Activated T-cell treated with anti-CD3 and anti-CD28 coated beads for 24 hours (primary cell): ENCODE measurements around the gene F2RL3.
"Not testable (repeated sequence)": the region's sequence is repeated elsewhere in the genome, so short reads cannot be mapped to it uniquely, and the experiment has no call there.

Source experiments
- DNase-seq: peaks from one replicate; pipeline ENCODE4 v3.0.0-alpha.2; 2020; ENCODE audit warnings: low read depth

Gene F2RL3

GRCh38 chr19:16874978-16875299 lies 13.9 kb upstream of the F2RL3 start:
- DNase-seq: not testable (repeated sequence)

GRCh38 chr19:16875584-16876555 lies 12.9 kb upstream of the F2RL3 start:
- DNase-seq: no peak

DNA sequence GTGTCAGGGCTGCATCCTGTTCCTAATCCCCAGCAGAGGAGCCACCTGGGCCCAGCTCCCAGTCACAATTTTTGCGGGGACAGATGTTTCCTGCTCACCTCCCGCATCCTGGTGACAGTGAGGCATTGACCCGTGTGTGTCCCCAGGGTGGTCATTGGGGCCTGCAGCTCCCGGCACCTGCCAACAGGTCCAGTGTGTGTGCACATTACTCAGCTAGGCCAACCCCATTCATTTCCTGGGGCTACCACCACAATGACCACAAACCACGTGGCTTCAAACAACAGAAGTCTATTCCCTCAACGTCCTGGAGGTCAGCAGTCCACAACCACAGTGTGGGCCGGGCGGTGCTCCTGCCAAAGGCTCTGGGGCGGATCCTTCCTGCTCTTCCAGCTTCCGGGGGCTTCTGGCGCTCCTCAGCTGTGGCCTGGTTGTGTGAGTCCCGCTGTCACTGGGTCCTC lies 11.9 kb upstream of the F2RL3 start:
- no peak for DNase-seq

GRCh38 chr19:16877581-16877980 lies 11.2 kb upstream of the F2RL3 start:
- no peak for DNase-seq

DNA sequence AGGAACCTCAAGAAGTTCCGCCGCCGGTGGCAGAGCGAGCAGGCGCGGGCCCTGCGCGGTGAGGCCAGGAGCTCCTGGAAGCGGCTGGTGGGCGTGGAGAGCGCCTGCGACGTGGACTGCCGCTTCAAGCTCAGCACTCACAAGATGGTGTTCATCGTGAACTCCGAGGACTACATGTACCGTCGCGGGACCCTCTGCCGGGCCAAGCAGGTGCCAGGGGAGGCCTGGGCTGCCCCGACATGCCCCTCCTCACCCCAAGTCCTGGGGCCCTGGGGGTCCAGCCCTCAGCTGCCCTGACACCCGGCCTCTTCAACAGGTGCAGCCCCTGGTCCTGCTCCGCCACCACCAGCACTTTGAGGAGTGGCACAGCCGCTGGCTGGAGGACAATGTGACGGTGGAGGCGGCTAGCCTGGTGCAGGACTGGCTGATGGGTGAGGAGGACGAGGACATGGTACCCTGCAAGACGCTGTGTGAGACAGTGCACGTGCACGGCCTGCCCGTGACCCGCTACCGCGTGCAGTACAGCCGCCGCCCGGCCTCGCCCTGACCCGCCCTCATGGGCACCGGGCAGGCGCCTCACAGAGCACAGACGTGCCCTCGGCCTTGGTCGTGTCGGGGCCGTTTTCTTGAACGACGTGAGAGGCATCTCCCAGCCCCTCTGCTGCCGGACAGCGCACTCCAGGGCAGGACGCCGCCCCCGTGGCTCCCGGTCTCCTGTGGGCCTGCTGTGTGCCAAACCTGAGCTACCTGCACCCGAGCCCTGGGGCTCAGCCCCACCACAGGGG lies 10.4 kb upstream of the F2RL3 start:
- no peak for DNase-seq

GRCh38 chr19:16880884-16881554 lies 7.8 kb upstream of the F2RL3 start:
- no peak for DNase-seq

GRCh38 chr19:16882146-16882545 lies 6.7 kb upstream of the F2RL3 start:
- no peak for DNase-seq

GRCh38 chr19:16883522-16883921 lies 5.3 kb upstream of the F2RL3 start:
- no peak for DNase-seq

GRCh38 chr19:16885166-16885565 lies 3.6 kb upstream of the F2RL3 start:
- no peak for DNase-seq

DNA sequence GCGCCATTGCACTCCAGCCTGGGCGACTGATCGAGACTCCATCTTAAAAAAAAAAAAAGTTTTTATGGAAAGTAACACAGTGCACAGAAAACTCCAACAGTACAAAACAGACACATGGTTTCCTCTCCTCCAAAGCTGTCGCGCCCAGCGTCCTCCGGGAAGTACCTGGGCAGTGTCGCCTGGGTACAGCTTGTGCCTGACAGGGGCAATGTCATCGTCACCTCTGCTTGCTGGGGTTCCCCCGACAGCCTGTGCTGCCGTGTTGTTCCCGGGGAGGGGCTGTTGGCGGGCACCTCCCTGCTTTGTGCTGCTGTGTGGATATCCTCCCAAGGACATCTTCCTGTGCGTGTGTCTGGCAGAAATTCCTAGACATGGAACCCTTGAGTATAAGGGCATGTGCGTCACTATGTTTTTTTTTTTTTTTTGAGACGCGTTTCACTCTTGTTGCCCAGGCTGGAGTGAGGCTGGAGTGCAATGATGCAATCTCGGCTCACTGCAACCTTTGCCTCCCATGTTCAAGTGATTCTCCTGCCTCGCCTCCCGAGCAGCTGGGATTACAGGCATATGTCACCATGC lies 2.4 kb upstream of the F2RL3 start:
- no peak for DNase-seq

DNA sequence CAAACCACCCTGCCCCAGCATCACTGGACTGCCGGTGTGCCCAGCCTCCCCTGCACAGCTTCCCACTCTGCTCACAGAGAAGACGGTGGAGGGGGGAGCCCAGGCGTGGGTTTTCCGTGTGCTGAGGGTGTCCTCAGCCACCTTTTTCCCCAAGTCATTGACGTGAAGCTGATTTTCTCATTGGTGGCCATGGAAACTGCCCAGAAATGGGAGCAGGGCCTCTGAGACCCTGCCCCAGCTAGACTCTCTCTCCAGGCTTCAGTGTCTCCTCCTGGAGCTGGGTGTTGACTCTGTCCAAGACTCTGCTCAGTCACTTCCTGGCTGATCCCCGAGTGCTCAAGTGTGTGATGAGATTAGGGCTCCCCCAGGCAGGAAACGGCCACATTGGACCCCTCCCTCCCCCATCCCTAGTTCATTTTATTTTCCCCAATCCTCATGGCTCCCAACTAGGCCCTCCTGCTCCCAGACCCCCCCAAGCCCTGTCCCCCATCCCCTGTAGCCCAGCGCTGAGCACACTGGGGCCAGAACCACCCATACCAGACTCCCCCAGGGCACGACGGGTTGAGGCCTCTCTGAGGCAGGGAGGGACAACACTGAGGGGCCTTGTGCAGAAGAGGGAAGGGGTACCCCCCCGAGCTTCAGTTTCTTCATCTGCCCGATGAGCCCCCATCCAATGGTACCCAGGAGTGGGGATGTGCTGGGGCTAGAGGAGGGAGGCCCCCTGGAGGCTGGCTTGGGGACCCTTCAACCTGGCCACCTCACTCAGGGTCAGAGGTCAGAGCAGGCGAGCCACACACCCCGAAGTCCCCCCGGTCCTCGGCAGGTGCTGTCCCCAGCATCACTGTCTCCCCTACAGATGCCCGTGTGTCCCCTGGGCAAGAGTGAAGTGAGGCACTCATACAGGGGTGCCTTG lies 1.2 kb upstream of the F2RL3 start:
- DNase-seq: no peak

GRCh38 chr19:16889366-16889882 lies 625 bp downstream of the F2RL3 start:
- DNase-seq: no peak

GRCh38 chr19:16889883-16890460 lies 1.2 kb downstream of the F2RL3 start:
- DNase-seq: no peak

- no peak for DNase-seq
Observed at GRCh38 chr19:16890461-16891184, 1.8 kb downstream of the F2RL3 start.

- DNase-seq: no peak
Observed at GRCh38 chr19:16891696-16892382, 3.0 kb downstream of the F2RL3 start.

DNA sequence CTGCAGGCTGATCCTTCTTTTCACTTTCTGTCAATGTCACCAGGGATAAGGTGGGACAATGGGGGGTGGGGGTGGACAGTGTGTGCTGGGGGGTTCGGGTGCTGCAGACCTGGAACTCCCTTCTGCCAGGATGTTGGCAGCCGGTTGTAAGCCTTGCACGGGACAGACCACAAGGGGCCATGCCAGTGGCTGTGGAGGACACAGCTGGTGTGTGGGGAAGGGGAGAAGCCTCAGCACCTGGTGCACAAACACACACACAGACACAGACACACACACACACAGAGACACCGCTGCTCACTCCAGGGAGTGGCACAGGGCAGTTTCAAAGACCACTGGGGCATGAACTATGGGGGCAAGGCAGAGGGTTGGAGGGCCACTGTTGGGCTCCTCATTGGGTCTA lies 3.6 kb downstream of the F2RL3 start:
- DNase-seq: no peak

DNA sequence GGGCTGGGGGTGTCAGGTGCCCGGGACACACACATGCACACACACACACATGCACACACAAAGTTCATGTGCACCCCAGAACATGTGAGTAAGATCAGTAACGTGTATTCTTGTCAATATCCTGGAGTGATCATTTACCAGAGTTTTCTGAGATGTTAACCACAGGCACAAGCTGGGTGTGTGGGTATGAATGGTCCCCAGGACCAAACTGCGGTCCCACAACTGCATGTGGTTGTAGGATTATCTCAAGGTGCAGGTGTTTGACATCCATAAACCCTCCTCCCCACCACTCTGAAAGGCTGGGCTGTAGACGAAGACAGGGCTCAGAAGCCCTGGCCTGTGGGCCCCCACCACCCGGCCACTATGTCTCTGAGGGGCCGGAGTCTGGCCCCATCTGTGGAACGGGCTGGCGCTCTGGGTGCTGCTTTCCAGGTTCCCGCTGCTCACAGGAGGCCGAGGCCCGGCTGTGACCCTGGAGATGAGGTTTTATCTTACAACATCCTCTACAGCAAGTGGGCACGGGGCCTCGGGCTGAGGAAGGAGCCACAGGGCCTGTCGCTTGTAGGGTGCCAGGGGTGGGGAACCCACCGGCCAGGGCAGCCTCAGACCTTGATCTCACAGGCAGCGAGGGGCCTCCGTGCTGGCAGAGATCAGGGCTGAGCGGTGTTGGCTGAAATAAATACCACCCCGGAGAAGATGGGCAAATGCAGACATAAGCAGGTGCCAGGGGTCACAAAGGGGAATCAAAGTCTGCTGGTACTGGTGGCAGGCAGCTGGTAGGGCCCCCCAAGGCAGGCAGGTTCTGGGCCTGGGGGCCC lies 4.3 kb downstream of the F2RL3 start:
- no peak for DNase-seq

DNA sequence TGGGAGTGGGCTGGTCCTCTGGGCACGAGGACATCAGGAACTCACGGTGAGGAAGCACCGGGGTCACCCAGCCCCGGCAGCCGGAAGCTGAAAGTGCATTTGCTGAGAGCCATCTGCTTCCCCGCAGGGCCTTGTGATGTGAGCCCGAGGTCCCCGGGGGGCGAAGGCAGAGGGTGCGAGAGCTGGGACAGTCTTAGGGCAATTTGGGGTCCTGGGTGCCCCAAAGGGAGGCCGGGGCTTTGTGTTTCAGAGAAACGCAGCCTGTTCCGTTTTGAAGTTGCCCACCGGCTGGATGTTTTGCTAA lies 4.8 kb downstream of the F2RL3 start:
- DNase-seq: no peak

GRCh38 chr19:16894080-16894479 lies 5.3 kb downstream of the F2RL3 start:
- no peak for DNase-seq
